Tibial nerve (tissue), 3 donors: ENCODE results near the gene MAML3.

Source experiments
- CTCF ChIP-seq, 5 experiments: fragments of 200-600 bp in 3 of 5; fragments of 450-650 bp in 2 of 5; sonication (generic) in 3 of 5; IDR thresholded peaks; one replicate each; pipeline ENCODE4 v1.5.1; 2016 to 2019; ENCODE audit warnings: antibody characterized with exemption in 5 of 5, mild to moderate bottlenecking in 3 of 5, moderate library complexity in 2 of 5
- POLR2A ChIP-seq, 2 donors: fragments of 450-650 bp; IDR thresholded peaks; one replicate each; pipeline ENCODE4 v1.6.1; 2017; ENCODE audit warnings: antibody characterized with exemption in 2 of 2, mild to moderate bottlenecking in 2 of 2, moderate library complexity in 2 of 2

GRCh38 chr4:140109737-140110136 is 44.2 kb downstream of the MAML3 start:
- TF ChIP-seq CTCF (IDR thresholded peaks at IDR 0.05) (no peak), POLR2A (IDR thresholded peaks at IDR 0.05) (no peak)
